ENCODE data around the gene ANKK1.

Gene ANKK1

DNA sequence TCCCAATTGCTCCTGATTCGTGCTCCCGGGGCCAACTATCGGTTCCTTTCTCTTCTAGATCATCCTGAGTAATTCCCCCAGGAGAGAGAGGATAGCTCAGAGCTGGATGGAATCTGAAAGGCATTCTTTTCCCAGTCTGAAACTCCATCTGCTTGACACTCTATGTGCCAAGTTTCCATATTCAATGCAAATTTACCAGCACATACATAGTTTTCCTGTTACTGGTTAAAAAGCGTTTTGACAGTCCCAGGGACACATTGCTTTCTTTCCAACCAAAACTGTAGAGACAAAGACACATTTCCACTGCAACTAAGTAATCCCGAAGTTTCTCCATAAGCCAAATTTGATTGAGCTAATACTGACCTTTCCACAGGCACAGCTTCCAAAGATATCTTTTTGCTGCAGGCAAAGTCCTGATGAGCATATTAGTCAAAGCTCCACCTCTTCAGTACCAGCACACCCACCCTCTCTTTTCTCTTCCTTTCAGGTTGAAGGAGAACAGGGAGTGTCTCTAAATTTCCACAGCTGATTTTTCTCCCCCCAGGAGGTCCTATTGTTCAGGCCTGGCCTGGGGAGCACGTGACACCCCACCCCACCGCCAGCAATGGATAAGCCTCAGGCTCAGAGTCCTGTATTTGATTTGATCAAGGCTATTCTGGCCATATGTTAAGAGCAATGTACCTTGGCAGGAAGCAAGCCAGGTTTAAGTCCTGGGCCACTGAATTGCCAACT is 9.7 kb upstream of the ANKK1 start:
- no peak for DNase-seq (ENCODE audit: low spot score)

DNA sequence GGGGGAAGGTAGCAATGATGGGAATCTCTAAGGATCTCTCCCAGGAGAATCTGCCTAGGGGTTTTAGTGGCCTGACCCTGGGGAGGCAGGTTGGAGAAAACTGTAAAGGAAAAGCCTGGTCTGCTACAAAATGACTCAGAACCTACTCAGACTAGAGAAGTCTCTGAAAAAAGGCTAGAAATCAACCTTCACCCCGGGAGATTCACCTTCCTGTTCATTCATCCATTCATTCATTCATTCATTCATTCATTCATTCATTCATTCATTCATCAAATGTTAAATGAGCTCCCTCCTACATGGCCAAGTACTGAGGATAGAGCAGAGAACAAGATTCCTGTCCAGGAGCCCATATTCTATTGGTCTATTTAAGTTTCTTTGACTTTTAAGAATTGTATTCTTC is 8.9 kb upstream of the ANKK1 start:
- no peak for DNase-seq (ENCODE audit: low spot score)

DNA sequence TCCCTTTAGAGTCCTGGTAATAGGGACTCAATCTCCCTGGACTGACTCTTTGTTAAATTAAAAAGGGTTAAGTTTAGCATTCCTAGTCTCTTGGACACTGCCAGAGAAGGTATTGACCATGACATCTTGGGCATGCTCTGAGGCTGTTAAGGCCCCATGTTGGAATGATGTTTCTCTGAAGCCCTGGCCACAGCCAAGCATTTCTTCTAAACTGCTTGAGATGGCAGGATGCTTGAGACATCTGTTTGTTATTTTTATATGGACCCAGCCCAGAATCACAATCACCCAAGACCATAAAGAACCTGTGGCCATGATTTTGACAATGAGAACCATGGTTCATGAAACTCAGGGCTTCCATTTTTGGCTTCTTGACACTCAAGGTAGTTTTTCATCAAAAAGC is 5.5 kb upstream of the ANKK1 start:
- no peak for DNase-seq (ENCODE audit: low spot score)

DNA sequence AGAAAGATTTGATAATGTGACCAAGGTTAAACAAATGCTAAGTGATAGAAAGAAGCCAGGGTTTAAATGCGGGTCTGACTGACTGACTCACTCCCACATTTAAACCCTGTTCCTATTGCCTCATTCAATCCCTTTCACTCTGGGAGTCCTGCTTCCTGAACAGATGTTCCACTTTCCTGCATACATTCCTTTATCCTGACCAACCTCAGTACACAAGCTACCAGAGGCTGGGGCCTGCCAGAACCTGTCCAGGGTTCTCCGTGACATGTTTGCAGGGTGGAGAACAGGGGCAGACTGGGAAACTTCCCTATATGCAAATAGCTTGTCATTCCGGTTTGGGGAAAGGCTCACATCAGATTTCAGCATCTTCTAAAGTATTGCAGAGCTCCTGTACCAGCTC is 3.0 kb upstream of the ANKK1 start:
- DNase-seq (ENCODE audit: low spot score): peak; percentile 3

DNA sequence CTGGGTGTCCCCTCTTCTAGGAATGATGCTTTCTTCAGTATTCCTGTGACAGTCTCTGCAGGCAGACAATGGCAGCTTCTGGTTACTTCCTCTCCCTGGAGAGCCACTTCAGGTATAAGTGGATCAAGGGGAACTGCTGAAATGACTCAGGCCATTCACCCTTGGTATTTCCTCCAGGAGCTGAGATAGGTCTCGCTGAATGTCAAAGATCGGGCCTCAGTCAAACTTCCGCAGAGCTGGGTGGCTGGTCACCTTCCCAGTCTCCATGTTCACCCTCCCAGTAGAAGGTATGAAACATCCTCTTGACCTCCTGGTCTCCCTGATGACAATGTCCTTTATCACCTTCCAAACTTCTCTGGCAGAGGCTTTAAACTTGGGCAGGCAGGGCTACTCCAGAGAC is 1.8 kb upstream of the ANKK1 start:
- DNase-seq (ENCODE audit: low spot score): no peak

DNA sequence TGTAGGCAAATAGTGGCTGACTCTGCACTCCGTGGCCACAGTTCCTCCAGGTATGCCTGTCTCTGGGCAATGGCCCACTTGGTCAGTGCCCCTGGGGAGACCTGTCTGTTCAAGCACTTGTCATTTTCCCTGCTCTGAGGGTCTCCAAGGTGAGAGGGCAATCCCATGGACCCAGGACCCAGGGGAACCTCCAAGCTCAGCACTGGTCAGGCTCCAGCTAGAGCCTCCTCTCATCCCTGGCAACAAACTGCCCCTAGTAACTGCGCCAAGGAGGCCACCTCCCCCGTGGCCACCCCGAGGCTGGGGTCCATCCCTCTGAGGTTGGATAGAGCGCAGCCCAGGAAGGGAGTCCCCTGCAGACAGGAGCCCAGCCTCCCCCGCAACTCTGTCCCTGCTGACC is 713 bp upstream of the ANKK1 start:
- no peak for DNase-seq (ENCODE audit: low spot score)

DNA sequence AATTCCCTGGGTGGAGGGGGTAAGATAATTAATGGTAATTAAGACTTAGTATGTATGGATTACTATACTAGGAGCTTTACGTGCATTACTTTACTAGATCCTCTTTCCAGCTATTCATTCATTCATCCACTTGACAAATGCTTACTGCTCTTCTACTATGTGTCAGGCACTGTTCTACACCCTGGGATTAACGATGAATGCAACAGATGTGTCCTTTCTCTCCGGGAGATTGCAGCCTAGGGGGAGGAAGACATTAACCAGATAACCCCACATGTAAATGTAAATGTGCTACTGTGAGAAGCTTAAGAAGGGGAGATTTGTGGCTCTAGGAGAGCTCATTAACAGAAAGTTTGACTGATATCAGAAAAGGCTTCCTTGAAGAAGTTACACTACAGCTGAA is 1.7 kb downstream of the ANKK1 start:
- DNase-seq (ENCODE audit: low spot score): no peak

DNA sequence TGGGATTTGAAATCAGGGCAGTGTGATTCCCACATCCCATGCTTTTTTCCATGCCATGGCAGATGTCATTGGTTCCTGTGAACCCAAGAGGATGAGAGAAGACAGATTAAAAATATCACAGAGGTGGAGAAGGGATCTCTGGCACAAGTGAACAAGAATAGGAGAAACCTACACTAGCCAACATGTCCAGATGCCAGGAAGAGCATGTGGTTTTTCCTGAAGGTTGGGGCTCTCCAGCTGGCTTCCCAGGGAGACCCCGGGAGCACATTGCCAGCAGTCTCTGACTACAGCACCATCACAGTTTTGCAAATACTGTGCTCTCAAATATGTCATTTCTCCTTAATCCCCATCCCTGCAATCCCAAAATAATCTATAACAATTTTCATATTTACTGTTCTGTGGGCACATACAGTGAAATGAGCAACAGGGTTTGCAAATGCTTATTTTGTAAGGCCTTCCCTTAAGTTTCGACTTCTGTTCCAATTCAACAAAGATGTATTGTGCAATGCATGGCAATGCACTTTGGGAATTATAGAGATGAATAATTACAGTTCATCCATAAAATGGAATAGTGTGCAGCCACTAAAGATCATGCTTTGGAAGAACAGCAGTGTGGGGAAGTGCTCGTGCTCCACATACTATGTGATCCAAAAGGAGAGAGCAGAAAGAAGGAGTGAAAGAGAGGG is 4.8 kb downstream of the ANKK1 start:
- DNase-seq (ENCODE audit: low spot score): no peak

DNA sequence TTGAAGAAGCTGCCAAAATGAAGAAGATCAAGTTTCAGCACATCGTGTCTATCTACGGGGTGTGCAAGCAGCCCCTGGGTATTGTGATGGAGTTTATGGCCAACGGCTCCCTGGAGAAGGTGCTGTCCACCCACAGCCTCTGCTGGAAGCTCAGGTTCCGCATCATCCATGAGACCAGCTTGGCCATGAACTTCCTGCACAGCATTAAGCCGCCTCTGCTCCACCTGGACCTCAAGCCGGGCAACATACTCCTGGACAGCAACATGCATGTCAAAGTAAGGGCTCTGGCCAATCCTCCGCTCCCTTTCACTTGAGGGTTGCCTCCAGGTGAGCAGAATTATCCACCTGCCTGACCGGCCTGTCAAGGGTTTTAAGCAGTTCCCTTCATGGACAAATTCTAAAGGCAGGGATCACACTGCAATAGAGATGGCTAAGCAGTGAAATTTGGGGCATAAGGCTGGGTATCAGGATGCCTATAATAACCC is 6.0 kb downstream of the ANKK1 start:
- no peak for DNase-seq (ENCODE audit: low spot score)

DNA sequence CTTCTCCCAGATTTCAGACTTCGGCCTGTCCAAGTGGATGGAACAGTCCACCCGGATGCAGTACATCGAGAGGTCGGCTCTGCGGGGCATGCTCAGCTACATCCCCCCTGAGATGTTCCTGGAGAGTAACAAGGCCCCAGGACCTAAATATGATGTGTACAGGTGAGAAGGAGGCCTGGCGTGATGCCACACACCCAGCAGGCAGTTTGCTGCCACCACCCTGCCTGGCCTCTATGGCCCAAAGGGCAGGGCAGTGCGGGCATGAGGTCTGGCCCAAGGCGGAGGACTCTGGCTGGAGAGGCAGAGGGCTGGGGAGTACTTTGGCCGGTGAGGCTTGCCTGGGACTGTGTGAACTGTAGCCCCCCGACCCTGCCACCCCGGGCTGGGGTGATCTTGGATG is 7.3 kb downstream of the ANKK1 start:
- no peak for DNase-seq (ENCODE audit: low spot score)

DNA sequence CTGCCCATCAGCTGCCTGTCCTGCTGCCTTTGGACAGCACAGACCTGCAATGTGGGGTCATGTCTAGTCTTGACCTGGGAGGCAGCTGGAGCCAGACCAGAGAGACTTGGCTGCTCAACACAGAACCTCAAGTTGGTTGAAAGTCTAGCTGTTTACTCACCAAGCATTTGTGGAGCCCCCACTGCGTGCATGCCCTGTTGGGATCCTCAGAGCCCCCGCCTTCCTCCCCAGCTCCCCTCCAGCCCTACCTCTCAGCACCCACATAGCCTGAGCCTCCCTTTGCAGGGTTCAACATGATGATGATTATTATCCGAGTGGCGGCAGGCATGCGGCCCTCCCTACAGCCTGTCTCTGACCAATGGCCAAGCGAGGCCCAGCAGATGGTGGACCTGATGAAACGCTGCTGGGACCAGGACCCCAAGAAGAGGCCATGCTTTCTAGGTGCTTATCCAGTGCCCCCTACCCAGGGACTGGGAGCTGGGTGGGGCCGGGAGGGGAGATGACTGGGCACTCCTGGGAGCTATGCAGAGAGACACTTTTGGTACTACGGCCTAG is 8.3 kb downstream of the ANKK1 start:
- no peak for DNase-seq (ENCODE audit: low spot score)

DNA sequence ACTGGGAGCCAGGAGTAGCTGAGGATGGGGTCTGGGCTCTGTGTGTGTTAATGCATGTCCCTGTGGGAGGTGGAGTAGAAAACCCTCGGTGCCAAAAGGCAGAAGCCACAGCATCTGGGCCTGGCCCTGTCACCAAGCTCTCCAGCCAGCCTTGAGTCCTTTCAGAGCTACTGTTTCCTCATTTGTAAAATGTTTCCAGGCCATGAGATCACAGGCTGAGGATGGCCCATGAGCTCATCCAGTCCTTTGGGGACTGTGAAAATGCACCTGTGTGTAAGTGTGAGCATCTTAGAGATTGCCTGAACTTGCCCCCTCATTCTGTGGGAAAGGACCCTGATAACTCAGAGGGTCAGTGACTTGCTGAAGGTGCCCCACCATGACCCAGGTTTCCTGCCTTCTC is 9.1 kb downstream of the ANKK1 start:
- no peak for DNase-seq (ENCODE audit: low spot score)

DNA sequence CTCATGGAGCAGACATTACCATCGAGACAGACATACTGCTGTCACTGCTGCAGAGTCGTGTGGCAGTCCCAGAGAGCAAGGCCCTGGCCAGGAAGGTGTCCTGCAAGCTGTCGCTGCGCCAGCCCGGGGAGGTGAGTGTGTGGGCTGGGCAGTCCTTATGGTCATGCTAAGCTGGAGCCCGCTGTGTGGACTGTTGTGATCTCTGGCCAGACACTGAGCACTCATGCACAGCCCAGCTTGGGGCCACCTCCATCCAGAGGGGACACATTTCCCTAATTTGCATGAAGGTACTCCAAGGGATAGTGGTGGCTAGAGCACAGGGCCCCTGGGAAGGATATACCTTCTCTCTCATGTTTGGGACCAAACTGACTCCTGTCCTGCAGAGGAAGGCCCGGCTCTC is 9.6 kb downstream of the ANKK1 start:
- DNase-seq (ENCODE audit: low spot score): no peak

DNA sequence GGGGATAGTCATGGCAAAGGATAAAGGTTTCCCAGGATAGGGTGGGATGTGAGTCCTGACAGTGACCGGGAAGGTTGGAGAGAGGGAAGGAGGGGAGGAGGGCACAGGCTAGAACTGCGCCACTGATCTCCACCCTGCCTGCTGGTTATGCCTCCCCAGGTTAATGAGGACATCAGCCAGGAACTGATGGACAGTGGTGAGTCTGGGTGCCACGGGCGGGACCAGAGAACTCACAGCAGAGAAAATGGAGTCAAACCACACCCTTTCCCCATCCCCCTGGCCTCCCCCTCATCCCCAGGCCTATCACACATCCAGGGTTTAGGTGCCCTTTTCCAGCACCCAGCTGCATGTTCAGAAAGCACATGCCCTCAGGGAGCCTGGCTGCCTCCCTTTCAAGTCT is 10.2 kb downstream of the ANKK1 start:
- DNase-seq (ENCODE audit: low spot score): no peak

DNA sequence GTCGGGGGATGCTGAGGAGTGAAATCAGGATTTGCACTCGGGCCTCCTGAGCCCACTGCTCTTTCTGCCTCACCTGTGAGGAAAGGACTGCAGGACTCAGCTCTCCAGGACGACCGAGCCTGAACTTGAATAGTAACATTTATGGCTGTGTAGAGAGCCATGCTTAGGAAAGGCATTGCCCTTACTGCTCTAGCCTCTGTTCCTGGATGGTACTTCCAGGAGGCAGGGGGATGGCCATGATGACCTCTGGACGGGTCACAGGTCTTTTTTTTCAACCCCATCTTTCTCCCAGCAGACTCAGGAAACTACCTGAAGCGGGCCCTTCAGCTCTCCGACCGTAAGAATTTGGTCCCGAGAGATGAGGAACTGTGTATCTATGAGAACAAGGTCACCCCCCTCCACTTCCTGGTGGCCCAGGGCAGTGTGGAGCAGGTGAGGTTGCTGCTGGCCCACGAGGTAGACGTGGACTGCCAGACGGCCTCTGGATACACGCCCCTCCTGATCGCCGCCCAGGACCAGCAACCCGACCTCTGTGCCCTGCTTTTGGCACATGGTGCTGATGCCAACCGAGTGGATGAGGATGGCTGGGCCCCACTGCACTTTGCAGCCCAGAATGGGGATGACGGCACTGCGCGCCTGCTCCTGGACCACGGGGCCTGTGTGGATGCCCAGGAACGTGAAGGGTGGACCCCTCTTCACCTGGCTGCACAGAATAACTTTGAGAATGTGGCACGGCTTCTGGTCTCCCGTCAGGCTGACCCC is 11.3 kb downstream of the ANKK1 start:
- no peak for DNase-seq (ENCODE audit: low spot score)

DNA sequence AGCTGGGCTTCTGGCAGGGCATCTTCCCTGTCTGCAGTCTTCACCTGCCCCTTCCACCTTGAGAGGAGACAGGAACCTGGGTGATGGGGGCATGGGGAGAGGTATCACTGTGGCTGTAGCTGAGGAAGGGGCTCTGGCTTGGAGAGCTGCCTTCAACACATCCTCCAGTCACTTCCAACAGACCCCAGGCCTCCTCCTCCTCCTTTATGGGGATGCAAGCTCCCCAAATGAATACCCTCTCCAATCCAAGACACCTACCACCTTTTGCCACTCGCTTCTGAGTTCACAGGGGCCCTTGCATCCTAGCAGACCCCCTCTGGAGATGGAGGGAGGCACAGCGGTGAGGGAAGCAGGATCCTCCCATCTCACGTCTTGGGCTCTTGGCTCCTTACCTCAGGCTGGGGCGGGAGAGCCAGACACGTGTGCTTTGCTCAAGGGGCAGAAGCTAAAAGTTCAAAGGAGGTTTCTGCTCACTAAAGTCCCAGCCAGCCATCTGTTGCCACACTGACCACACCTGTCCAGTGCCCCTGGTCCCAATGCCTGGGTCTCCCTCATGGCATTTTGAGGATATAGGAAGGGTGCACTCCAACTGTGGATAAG is 13.2 kb downstream of the ANKK1 start:
- no peak for DNase-seq (ENCODE audit: low spot score)

DNA sequence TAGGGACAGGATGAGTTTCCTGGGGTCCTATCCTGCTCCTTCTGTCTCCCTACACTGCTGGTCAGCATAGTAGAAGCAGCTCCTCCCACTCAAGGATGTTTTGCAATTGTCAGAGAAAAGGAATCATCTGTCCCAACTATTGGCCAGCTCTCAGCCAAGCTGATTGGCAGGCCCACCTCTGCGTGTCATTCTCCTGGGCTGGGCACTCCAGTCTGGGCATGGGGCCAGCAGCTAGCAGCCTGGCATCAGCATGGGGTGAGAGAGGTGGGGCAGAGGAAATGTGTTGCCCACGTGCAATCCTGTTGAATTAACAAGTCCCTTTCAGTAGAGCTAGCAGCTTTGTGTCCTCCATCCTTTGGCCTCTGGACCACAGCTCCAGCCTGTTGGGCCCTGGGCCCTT is 14.1 kb downstream of the ANKK1 start:
- peak; percentile 60 for DNase-seq (ENCODE audit: low spot score)

DNA sequence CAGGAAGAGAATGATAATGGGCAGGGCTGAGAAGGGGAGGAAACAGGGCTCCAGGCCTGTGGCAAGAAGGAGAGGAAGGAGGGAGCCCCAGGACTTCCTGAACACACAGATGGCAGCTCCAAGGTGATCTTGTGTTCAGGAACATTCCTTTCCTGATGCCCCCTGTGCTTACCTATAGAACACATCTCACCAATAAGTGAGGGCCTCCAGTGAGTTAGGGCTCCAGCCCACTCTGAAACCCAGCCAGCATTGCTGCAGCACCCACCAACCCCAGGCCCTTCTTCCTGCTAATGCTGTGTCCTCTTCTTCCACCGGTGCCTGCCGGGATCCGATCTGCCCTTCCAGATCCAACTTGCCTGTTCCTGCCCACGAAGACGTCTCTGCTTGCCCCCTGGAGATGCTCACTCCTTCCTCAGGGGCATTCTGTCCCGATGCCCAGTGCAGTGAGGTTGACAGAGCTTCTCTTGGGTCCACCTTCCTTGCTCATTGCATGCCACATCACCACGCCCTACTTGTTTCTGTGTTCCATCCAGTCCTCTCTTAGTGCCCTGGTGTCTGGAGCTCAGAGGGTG is 17.4 kb downstream of the ANKK1 start:
- no peak for DNase-seq (ENCODE audit: low spot score)

DNA sequence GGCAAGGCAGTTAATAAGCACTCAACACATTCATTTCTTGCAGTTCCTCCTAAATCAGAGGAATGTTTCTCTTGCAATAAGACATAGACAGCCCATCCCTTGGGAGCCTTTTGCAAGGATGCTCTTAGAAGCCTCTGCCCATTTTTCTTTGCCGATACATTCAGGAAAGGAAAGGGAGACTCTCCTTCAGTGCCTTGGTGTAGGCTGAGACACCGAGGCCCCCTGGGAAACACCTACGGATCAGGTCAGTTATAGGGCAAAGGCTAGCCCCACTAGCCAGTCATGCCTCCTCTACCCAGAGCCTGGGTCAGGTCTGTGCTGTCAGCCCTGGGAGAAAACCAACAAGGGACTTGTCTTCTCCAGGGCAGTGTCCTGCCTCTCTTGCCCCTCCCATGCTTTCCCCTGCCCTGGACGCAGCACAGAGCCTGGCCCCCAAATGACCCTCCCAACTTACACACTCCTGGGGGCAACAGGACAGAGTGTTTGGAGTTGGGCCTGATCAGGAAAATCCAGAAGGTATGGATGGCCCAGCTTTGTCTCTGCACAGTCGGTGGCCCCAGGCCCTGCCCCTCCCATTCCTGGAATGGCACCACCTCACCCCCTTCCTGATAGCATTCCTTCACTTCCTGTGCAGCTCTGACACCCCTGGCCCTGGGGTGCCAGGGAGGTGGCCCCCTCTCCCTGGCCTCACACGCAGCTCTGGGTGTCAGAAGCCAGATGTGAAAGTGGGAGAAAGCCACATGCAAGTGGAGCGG is 18.3 kb downstream of the ANKK1 start:
- DNase-seq (ENCODE audit: low spot score): no peak

DNA sequence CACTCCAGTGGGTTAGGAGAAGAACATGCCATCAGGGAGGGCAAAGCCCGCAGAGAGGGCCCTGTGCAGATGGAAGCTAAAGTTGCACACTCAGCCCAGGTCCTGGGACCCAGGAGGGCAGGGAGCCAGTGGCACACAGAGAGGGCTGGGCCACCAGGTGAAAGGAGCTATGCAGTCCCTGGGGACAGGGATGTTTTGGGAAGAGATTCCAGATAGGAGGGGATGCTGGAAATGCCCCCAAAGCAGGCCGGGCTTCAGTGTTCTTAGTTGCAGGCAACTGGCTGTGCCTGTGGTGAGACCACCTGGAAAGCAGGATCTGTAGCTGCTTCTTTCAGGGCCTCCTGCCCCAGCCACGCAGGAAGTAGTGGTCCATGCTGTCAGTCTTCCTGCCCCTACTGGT is 19.6 kb downstream of the ANKK1 start:
- no peak for DNase-seq (ENCODE audit: low spot score)

DNA sequence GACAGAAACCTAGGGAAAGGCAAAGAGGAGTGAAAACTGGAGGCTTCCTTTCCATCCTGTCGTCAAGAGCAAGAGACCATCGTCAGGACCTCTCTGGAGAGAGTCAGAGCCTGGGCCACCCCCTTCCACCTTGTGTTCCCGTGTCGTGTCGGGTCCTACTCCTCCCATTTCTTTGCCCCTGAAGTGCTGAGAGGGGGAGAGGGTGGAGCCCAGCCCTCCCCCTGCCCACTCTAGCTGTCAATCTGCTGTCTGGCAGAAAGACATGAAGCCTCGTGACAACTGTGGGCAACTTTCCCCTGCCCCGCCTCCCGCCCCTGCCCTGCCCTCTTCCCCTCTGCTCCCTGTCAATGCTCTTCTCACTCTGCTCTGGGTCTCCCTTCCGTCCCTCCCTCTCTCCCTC is 20.6 kb downstream of the ANKK1 start:
- no peak for DNase-seq (ENCODE audit: low spot score)
